ENCODE measurements around the gene KSR1.

KSR1 gene

DNA sequence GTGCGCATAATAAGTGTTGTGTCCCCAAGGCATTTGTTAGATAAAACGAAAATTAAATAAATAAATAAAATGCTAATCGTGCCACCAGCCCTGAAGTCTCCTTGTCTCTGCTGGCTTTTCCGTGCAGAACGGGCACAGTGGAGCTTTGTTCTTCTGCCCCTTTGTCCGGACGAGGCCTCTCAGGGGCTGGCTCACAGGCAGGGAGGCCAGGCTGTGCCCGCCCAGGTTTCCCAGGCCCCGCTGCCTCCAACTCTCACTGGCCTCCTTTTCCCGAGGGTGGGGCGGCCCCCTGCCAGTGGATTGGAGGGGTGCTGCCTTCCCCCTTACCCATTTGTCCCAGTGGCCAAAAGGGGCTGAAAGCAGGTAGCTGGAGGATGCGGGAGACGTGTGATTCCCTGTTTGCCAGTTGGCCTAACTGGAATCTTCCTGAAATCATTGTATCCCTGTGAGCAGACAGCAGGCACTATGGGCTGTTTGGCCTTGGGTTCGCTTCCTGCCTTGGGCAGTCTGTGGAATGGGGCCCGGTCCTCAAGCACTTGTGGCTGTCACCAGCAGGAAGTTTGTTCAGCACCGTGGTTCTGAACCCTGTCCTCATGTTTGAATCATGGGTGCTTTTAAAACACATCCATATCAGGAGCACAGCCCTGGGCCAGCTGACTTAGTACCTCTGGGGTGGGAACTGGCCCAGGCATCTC, 64.4 kb downstream of the KSR1 start:
- no peak for DNase-seq

DNA sequence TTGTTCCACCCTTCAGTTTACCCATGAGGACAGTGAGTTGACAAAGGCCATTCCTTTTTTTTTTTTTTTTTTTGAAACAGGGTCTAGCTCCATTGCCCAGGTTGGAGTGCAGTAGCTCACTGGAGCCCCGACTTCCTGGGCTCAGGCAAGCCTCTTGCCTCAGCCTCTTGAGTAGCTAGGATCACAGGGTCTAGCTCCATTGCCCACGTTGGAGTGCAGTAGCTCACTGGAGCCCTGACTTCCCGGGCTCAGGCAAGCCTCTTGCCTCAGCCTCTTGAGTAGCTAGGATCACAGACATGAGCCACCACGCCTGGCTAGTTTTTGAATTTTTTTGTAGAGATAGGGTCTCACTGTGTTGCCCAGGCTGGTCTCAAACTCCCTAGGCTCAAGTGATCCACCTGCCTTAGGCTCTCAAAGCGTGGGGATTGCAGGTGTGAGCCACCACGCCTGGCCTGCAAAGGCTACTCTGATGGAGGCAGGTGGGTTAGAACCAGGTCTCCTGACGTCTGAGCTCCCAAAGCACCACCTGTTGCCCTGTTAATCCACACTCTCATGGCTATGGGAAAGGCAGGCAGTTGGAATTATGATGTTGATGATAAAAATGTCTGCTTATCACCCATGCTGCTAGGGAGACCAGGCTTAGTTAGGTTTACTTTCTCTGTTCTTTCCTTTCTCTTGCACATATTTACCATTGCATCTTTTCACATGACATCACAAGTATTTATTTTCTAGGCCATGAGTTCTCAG, 65.2 kb downstream of the KSR1 start:
- DNase-seq: no peak

GRCh38 chr17:27522028-27522635, 65.9 kb downstream of the KSR1 start:
- no peak for DNase-seq

- no peak for DNase-seq
Measured at GRCh38 chr17:27523712-27524111, 67.5 kb downstream of the KSR1 start.

DNA sequence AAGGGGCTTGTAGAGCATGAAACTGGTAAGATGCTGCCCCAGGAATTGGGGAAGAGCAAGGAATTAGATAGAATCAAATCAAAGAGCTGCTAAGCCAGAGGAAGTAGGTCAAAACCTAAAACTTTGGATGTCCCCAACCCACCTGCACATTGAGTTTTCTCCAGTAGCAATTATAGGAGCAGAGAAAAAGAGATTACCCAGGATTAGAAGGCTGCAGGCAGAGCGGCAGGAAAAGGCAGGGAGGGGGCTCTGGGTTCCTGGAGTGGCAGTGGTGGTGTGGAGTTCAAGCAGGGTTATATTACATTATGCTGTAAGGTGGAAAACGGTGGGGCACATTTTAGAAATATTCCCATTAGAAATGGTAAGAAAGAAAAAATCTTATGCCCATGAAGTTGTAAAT, 68.3 kb downstream of the KSR1 start:
- no peak for DNase-seq

- DNase-seq: no peak
Measured at GRCh38 chr17:27525316-27525715, 69.1 kb downstream of the KSR1 start.

DNA sequence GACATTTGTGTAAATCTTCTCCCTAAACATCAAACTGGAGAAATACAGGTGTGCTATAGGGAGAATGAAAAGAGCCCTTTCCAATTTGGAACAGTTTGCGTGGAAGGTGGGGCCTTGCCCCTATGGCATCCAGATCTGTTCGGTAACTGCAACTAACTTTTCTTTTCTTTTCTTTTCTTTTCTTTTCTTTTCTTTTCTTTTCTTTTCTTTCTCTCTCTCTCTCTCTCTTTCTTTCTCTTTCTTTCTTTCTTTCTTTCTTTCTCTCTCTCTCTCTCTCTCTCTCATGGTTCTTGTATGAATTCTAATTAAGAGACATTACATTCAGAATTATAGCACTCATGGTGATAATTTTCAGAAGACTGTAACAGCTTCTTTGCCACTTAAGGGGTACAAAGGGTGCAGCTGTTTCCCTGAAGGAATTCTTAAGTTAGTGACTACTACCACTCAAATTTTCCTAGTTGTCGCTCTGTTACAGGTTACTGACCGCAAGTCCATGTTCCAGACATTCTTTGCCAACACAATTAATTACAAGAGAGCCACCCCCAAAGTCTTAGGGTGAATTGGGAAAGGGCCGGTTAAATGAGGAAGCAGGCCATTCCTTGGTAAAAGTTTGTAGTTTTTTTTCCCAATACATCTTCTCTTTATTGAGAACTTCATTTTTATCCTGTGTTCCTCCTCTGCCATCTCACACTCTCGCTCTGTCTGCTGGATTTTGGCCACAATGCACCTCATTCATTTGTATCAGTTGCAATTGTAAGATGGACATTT, 69.8 kb downstream of the KSR1 start:
- no peak for DNase-seq

GRCh38 chr17:27526604-27527002, 70.4 kb downstream of the KSR1 start:
- no peak for DNase-seq

DNA sequence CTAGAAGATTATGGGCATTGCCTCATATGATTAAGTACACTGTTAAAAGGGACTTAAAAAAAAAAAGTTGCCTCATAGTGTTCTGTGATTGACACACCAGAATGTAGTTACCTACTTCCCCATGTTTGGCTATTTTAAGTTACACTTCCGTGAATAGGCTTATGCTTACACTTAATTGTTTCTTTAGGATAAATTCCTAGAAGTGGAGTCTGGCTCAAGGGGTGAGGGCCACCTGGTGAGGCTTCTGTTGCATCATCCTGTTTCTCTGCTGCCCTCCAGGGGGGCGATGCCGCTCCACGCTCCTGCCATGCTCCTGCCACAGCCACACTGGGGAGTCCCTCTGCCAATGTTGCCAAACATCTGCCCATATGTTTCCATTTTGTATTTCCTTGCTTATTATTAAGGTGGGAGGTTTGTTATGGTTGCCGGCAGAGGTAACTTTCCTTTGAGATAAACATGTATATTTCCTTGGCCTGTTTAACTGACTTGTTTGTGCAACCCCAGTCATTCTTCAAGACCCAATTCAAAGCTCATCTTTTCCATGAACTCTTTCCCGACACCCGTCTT, 73.1 kb downstream of the KSR1 start:
- no peak for DNase-seq

DNA sequence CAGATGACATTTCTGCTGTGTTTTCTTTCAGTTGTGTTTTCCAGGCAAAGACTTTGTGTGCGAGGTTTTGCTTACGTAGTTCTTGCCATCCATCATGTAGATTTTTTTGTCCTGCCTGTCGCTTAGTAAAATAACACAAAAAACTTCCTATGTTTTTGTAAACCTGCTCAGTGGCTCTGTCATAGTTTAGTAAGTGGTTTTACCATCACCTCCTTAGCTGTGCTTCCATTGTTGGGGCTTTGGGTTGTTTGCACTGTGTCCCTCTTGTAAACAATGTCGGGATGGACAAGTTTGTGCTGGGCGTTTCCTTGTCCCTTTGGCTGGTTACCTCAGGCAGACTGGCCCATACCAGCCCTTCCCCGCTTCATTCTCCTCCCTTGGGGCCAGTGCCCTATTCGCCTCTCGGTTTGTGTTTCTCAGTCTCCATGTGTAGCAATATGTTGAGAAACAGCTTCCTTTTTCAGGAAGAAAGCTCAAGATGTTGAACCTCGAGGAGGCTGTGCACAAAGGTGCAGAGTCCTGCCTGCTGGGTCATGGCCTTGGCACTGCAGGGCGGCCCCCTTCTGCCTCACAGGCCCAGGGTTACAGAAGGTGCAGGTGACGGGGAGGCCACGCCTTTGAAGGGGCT, 74.6 kb downstream of the KSR1 start:
- DNase-seq: no peak

DNA sequence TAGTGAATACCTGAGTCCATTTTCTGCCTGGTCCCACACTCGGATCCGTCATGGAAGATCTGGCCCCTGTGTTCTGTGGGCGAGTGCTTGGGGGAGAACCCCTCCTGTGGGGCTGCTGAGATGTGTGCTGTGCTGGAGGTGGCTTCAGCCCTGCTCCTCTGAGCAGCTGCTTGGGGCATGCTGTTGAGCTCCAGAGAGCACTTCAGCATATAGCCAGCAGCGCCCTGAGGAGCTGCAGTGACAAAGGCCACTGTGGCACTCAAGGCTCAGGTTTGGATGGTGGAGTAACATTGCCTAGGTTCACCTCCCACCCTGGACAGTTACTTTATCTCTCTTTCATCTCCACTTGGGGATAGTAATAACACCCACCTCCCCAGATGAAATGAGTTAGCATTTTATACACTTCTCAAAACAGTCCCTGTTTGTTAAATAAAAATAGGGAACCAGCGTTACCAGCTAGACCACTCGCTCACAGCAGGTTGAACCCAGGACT, 75.3 kb downstream of the KSR1 start:
- no peak for DNase-seq

GRCh38 chr17:27532269-27533263, 76.3 kb downstream of the KSR1 start:
- no peak for DNase-seq

- no peak for DNase-seq
Measured at GRCh38 chr17:27533874-27534815, 77.9 kb downstream of the KSR1 start.

DNA sequence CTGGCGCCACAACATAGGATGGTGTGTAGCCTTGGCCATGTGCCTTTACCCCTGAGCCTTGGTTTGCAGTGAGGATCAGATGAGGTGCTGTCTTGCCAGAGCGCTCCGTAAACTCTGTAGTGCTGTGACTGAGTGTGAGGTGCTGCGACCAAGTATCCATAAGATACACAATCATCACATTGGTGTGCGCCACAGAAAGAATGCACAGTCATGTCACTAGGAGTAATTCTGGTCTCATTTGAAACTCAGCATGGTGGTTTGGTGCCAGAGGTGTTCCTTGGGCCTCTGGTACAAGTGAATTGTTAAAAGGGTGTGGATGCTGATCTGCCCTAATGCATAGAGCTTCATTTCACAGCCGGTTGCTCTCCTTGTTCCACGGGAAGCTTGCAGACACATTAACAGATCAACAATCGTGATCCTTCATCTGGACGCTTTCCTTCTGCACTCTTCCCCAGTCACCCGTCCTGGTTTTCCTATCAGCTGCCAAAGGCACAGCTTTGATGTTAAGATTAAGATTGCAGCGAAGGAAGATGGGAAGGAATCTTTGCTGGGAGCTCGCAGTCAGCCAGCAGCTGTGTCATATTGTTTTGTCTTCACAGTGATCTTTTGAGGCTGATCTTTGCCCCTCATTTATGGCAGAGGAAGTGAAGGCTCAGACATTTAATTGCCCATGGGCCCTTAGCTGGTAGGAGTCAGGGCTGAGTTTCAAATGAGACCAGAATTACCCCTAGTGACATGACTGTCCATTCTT, 79.1 kb downstream of the KSR1 start:
- no peak for DNase-seq

- no peak for DNase-seq
Measured at GRCh38 chr17:27535975-27536374, 79.7 kb downstream of the KSR1 start.

- DNase-seq: no peak
Measured at GRCh38 chr17:27536781-27537180, 80.5 kb downstream of the KSR1 start.

GRCh38 chr17:27538156-27538955, 82.1 kb downstream of the KSR1 start:
- DNase-seq: no peak

- no peak for DNase-seq
Measured at GRCh38 chr17:27539152-27539551, 82.9 kb downstream of the KSR1 start.
